Esophagus (tissue), 2 donors: ENCODE measurements around the gene RNF113B. TPM values are rescaled to one million over a fixed set of nuclear protein-coding genes. Genes with fewer than 3 reads are reported as not detected.

Experiments used
- H3K27ac ChIP-seq, 2 donors: one replicate each; pipeline ENCODE4 v1.5.1; 2013; ENCODE audit warnings: low read depth in 2 of 2, mild to moderate bottlenecking in 2 of 2, inconsistent platforms in 1 of 2, low read length in 1 of 2, moderate library complexity in 1 of 2
- H3K27me3 ChIP-seq, 2 donors: one replicate each; pipeline ENCODE4 v1.6.1; 2013; ENCODE audit warnings: low read length in 2 of 2, control low read depth in 1 of 2, mild to moderate bottlenecking in 1 of 2; ENCODE audit not compliant: insufficient read depth in 2 of 2, control insufficient read depth in 1 of 2
- H3K36me3 ChIP-seq, 2 donors: one replicate each; pipeline ENCODE4 v1.6.1; 2013; ENCODE audit warnings: low read length in 1 of 2; ENCODE audit not compliant: control insufficient read depth in 2 of 2, insufficient read depth in 2 of 2
- H3K4me1 ChIP-seq, 2 donors: one replicate each; pipeline ENCODE4 v1.6.1; 2013; ENCODE audit warnings: low read length in 1 of 2; ENCODE audit not compliant: control insufficient read depth in 2 of 2, insufficient read depth in 2 of 2
- H3K4me3 ChIP-seq, 2 donors: one replicate each; pipeline ENCODE4 v1.5.1; 2013; ENCODE audit warnings: low read length in 2 of 2, mild to moderate bottlenecking in 2 of 2, low read depth in 1 of 2, moderate library complexity in 1 of 2
- H3K9me3 ChIP-seq, 2 donors: one replicate each; pipeline ENCODE4 v1.6.1; 2013; ENCODE audit warnings: mild to moderate bottlenecking in 2 of 2, low read depth in 1 of 2, low read length in 1 of 2, moderate library complexity in 1 of 2; ENCODE audit not compliant: control insufficient read depth in 2 of 2, insufficient read depth in 1 of 2
- WGBS, 2 donors: extraction: QIAGEN DNeasy Blood & Tissue Kit; methylation state at CpG; one replicate each; pipeline ENCODE4 v1.1.7; 2013; 5-methylcytosine and 5-hydroxymethylcytosine counted together
- polyA plus RNA-seq, 2 donors: library from polyadenylated mRNA; stranded (reverse); fragments of 200-250 nt; gene quantifications; one replicate each; pipeline ENCODE4 v1.2.3, GENCODE V29; 2013
- donor health status: healthy with polysubstance abuse.
- donor health status: Bipolar disorder and iron deficiency.

RNF113B gene
- polyA plus RNA-seq, 2 donors = not detected

- Histone ChIP-seq H3K9me3 (no peaks in the 10 kb centered on the region), H3K36me3 (no peaks in the 10 kb centered on the region), H3K4me1 (peaks cover 3 to 4% of the 10 kb centered on the region in 2 donors), H3K27ac (no peak overlapping the region), H3K27me3 (no peaks in the 10 kb centered on the region), H3K4me3 (no peak overlapping the region)
- WGBS, 2 donors = 38 to 41% methylated on average over 10 of the region's 10 CpGs
These were observed 32.2 kb downstream of the RNF113B start for GRCh38 chr13:98144801-98145350.

GRCh38 chr13:98144027-98144741 is 32.9 kb downstream of the RNF113B start:
- H3K27ac ChIP-seq = peak overlapping the region in 1 of 2 donors; percentile 11
- H3K9me3 ChIP-seq = no peaks in the 10 kb centered on the region
- H3K36me3 ChIP-seq = no peaks in the 10 kb centered on the region
- no peaks in the 10 kb centered on the region for H3K27me3 ChIP-seq
- WGBS, 2 donors = 9% methylated on average over 21 of the region's 21 CpGs
- H3K4me1 ChIP-seq = peaks cover 3 to 4% of the 10 kb centered on the region in 2 donors
- peak overlapping the region; percentile 50 to 59 for H3K4me3 ChIP-seq

GRCh38 chr13:98143601-98144026 is 33.5 kb downstream of the RNF113B start:
- Histone ChIP-seq H3K27me3 (no peaks in the 10 kb centered on the region), H3K27ac (peak overlapping the region; percentile 11 to 44), H3K36me3 (no peaks in the 10 kb centered on the region), H3K9me3 (no peaks in the 10 kb centered on the region), H3K4me1 (peaks cover 3 to 4% of the 10 kb centered on the region in 2 donors), H3K4me3 (peak overlapping the region; percentile 50 to 59)
- WGBS, 2 donors = 0 to 1% methylated on average over 24 to 60 of the region's 60 CpGs

GRCh38 chr13:98143157-98143553 is 33.9 kb downstream of the RNF113B start:
- Histone ChIP-seq H3K9me3 (no peaks in the 10 kb centered on the region), H3K4me3 (peak overlapping the region; percentile 50 to 59), H3K27me3 (no peaks in the 10 kb centered on the region), H3K36me3 (no peaks in the 10 kb centered on the region), H3K27ac (peak overlapping the region; percentile 19 to 44), H3K4me1 (peaks cover 3 to 4% of the 10 kb centered on the region in 2 donors)
- 0 to 1% methylated on average over 27 to 66 of the region's 66 CpGs for WGBS, 2 donors

GRCh38 chr13:98142380-98143156 is 34.5 kb downstream of the RNF113B start, which contains the start of gene FARP1:
FARP1 (plus strand) TSS chr13:98143094; CDS start chr13:98213243, 70,149 bp downstream.
- H3K4me1 ChIP-seq = peaks cover 3 to 4% of the 10 kb centered on the region in 2 donors
- H3K9me3 ChIP-seq = no peaks in the 10 kb centered on the region
- 1% methylated on average over 60 to 98 of the region's 98 CpGs for WGBS, 2 donors
- H3K4me3 ChIP-seq = peak within 1 kb of the TSS; percentile 50 to 59
- H3K36me3 ChIP-seq = no peaks in the 10 kb centered on the region
- H3K27me3 ChIP-seq = no peaks in the 10 kb centered on the region
- peak within 1 kb of the TSS; percentile 19 to 44 for H3K27ac ChIP-seq

- Histone ChIP-seq H3K27me3 (no peaks in the 10 kb centered on the region), H3K4me1 (peaks cover 3 to 4% of the 10 kb centered on the region in 2 donors), H3K36me3 (no peaks in the 10 kb centered on the region), H3K27ac (peak overlapping the region in 1 of 2 donors; percentile 21), H3K9me3 (no peaks in the 10 kb centered on the region), H3K4me3 (peak overlapping the region; percentile 50 to 59)
- 34 to 41% methylated on average over 27 of the region's 27 CpGs for WGBS, 2 donors
These were observed 35.3 kb downstream of the RNF113B start for GRCh38 chr13:98141509-98142379.

GRCh38 chr13:98141091-98141490 is 36.0 kb downstream of the RNF113B start:
- Histone ChIP-seq H3K4me3 (no peak overlapping the region), H3K36me3 (no peaks in the 10 kb centered on the region), H3K27ac (no peak overlapping the region), H3K27me3 (no peaks in the 10 kb centered on the region), H3K4me1 (peaks cover 3 to 4% of the 10 kb centered on the region in 2 donors), H3K9me3 (no peaks in the 10 kb centered on the region)
- WGBS, 2 donors = 91% methylated on average over 7 of the region's 7 CpGs

GRCh38 chr13:98134901-98135300 is 42.2 kb downstream of the RNF113B start:
- no peak overlapping the region for H3K27ac ChIP-seq
- H3K27me3 ChIP-seq = no peaks in the 10 kb centered on the region
- WGBS, 2 donors = 92 to 98% methylated on average over 1 of the region's 1 CpG
- no peaks in the 10 kb centered on the region for H3K36me3 ChIP-seq
- H3K4me3 ChIP-seq = no peak overlapping the region
- no peaks in the 10 kb centered on the region for H3K4me1 ChIP-seq
- H3K9me3 ChIP-seq = no peaks in the 10 kb centered on the region

- H3K27me3 ChIP-seq = no peaks in the 10 kb centered on the region
- 58 to 63% methylated on average over 3 of the region's 3 CpGs for WGBS, 2 donors
- H3K27ac ChIP-seq = no peak overlapping the region
- no peak overlapping the region for H3K4me3 ChIP-seq
- no peaks in the 10 kb centered on the region for H3K36me3 ChIP-seq
- H3K9me3 ChIP-seq = no peaks in the 10 kb centered on the region
- H3K4me1 ChIP-seq = no peaks in the 10 kb centered on the region
These were observed 43.1 kb downstream of the RNF113B start for GRCh38 chr13:98133946-98134345.
